OCI-LY7 (cell line): ENCODE measurements around the gene RPL10. TPM values are rescaled to one million over a fixed set of nuclear protein-coding genes. Genes with fewer than 3 reads are reported as not detected.

ENCODE experiments used
- BruUV-seq: library from RNA; stranded (reverse); fragments of 400-500 nt; replicated peaks from 2 replicates; lab custom pipeline; 2021; lab: Mats Ljungman, UMichigan
- CTCF ChIA-PET: fragments of 300-600 bp; sonication (Branson Sonifier 250); formaldehyde crosslinking; loops from one replicate; lab custom pipeline; 2022; ENCODE audit warnings: antibody characterized with exemption; ENCODE audit not compliant: unreplicated experiment; lab: Charles Lee
- POLR2A ChIA-PET: fragments of 300-600 bp; sonication (Branson Sonifier 250); formaldehyde crosslinking; loops from one replicate; lab custom pipeline; 2022; ENCODE audit warnings: antibody characterized with exemption; lab: Charles Lee
- DNase-seq: peaks from one replicate; pipeline ENCODE4 v3.0.0-alpha.2; 2015; ENCODE audit warnings: low spot score
- H2AFZ ChIP-seq: fragments of 200-600 bp; sonication (generic), shearing (Covaris generic); 2 replicates; pipeline ENCODE4 v1.6.1; 2014; ENCODE audit warnings: mild to moderate bottlenecking, antibody characterized with exemption, low read length, moderate library complexity
- H3K27ac ChIP-seq: fragments of 200-600 bp; sonication (generic); 2 replicates; pipeline ENCODE4 v1.5.1; 2014; ENCODE audit warnings: mixed run types, low read depth, mild to moderate bottlenecking, moderate library complexity, low read length, inconsistent platforms; ENCODE audit not compliant: poor library complexity, severe bottlenecking
- H3K36me3 ChIP-seq: fragments of 200-600 bp; sonication (generic); 2 replicates; pipeline ENCODE4 v1.6.1; 2014; ENCODE audit warnings: mild to moderate bottlenecking, antibody characterized with exemption, low read length, moderate library complexity, mixed read lengths; ENCODE audit not compliant: insufficient read depth
- H3K4me1 ChIP-seq: fragments of 200-600 bp; sonication (generic); 2 replicates; pipeline ENCODE4 v1.5.1; 2014; ENCODE audit warnings: mild to moderate bottlenecking, low read length; ENCODE audit not compliant: insufficient read depth, poor library complexity, severe bottlenecking
- H3K4me2 ChIP-seq: fragments of 200-600 bp; sonication (generic); 2 replicates; pipeline ENCODE4 v1.6.1; 2014; ENCODE audit warnings: mild to moderate bottlenecking, low read length
- H3K4me3 ChIP-seq: fragments of 200-600 bp; sonication (generic); 2 replicates; pipeline ENCODE4 v1.5.1; 2014; ENCODE audit warnings: mild to moderate bottlenecking, low read depth, low read length; ENCODE audit not compliant: poor library complexity, severe bottlenecking
- H3K79me2 ChIP-seq: fragments of 200-600 bp; sonication (generic); 2 replicates; pipeline ENCODE4 v1.6.1; 2016; ENCODE audit warnings: low read depth, mild to moderate bottlenecking, low read length, moderate library complexity, mixed read lengths; ENCODE audit not compliant: insufficient read depth
- H3K9me2 ChIP-seq: fragments of 200-600 bp; sonication (generic); 2 replicates; pipeline ENCODE4 v1.6.1; 2016; ENCODE audit warnings: mild to moderate bottlenecking, low read length, mixed read lengths; ENCODE audit not compliant: insufficient read depth
- H3K9me3 ChIP-seq: fragments of 200-600 bp; sonication (generic); 2 replicates; pipeline ENCODE4 v1.6.1; 2014; ENCODE audit warnings: mild to moderate bottlenecking, mixed run types, low read length, mixed read lengths
- H4K20me1 ChIP-seq: fragments of 200-600 bp; sonication (generic); 2 replicates; pipeline ENCODE4 v1.6.1; 2014; ENCODE audit warnings: mild to moderate bottlenecking, antibody characterized with exemption, low read length, moderate library complexity, mixed read lengths; ENCODE audit not compliant: insufficient read depth
- EZH2phosphoT487 ChIP-seq: fragments of 200-600 bp; sonication (generic); IDR thresholded peaks from 2 replicates; pipeline ENCODE4 v1.6.1; 2018; ENCODE audit warnings: low read depth, borderline replicate concordance, mild to moderate bottlenecking, mixed run types, antibody characterized with exemption, low read length, moderate library complexity, mixed read lengths
- intact Hi-C: fragments of 100-400 bp; cut with micrococcal nuclease; formaldehyde crosslinking; loops from one replicate; pipeline ENCODE4 v1.10.0; 2022; ENCODE audit not compliant: unreplicated experiment
- total RNA-seq, 2 experiments: library from RNA; depleted of rRNA in 1 of 2; stranded (reverse); fragments of >200 nt in 1 of 2; shearing (Covaris generic) in 1 of 2; gene quantifications; 2 replicates each; pipeline ENCODE4 v1.2.3, GENCODE V29; 2014 to 2022
- TF ChIP-seq, protein P1 (sequence below): fragments of 200-600 bp; sonication (generic); conservative IDR thresholded peaks from 2 replicates; pipeline ENCODE4 v1.5.1; 2014; ENCODE audit warnings: mild to moderate bottlenecking, antibody characterized with exemption, low read length, moderate library complexity, mixed read lengths

RPL10 gene
- total RNA-seq, 2 experiments from 2014 or later: 2,447 to 4,261 TPM

- no peak overlapping the region for H3K4me3 ChIP-seq
- ChIA-PET CTCF (no interaction called here), POLR2A (no interaction called here)
- no peaks in the 10 kb centered on the region for H3K9me2 ChIP-seq
- intact Hi-C loops: no loop called here
- TF ChIP-seq, protein P1, sequence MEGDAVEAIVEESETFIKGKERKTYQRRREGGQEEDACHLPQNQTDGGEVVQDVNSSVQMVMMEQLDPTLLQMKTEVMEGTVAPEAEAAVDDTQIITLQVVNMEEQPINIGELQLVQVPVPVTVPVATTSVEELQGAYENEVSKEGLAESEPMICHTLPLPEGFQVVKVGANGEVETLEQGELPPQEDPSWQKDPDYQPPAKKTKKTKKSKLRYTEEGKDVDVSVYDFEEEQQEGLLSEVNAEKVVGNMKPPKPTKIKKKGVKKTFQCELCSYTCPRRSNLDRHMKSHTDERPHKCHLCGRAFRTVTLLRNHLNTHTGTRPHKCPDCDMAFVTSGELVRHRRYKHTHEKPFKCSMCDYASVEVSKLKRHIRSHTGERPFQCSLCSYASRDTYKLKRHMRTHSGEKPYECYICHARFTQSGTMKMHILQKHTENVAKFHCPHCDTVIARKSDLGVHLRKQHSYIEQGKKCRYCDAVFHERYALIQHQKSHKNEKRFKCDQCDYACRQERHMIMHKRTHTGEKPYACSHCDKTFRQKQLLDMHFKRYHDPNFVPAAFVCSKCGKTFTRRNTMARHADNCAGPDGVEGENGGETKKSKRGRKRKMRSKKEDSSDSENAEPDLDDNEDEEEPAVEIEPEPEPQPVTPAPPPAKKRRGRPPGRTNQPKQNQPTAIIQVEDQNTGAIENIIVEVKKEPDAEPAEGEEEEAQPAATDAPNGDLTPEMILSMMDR: no peak
- TF ChIP-seq EZH2phosphoT487: no peak
- peaks cover 5% of the 10 kb centered on the region for H3K36me3 ChIP-seq
- H4K20me1 ChIP-seq: no peaks in the 10 kb centered on the region
- H3K27ac ChIP-seq: no peak overlapping the region
- no peaks in the 10 kb centered on the region for H3K9me3 ChIP-seq
- H3K4me2 ChIP-seq: no peak overlapping the region
- no peak overlapping the region for H2AFZ ChIP-seq
- H3K4me1 ChIP-seq: no peaks in the 10 kb centered on the region
- no peak for DNase-seq
- no TSS peak for BruUV-seq
- no peaks in the 10 kb centered on the region for H3K79me2 ChIP-seq
Measured at GRCh38 chrX:154419189-154419588, 21.0 kb downstream of the RPL10 start.

DNA sequence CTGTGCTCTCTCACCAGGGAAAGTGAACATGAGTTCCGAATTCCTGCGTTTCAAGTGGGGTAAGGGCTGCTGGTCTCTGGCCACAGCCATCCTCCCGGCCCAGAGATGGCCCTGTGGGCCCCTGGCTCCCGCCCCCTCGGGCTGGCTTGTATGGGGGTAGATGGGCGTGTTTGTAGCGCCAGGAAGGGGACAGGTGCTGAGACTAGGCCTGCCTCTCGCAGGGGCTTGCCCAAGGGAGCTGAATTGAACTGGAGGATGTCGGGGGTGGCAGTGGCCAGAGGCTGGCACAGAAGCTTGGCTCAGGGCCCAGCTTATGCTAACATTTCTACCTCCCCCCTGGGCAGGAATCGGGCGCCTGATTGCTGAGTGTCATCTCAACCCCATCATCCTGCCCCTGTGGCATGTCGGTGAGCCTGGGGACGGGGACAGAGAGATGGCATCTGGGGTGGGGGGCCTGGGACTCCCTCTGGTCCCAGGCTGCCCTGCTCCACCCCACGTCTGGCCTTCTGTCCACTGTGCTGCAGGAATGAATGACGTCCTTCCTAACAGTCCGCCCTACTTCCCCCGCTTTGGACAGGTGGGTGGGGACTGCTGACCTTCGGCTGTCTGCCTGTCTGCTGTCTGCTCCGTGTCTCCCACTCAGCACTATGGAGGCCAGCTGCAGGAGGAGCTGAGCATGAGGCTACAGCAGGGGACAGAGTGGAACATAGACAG, 21.7 kb downstream of the RPL10 start:
- CTCF ChIA-PET: no interaction called here
- TF ChIP-seq, protein P1: no peak
- TF ChIP-seq EZH2phosphoT487: no peak
- peaks cover 5% of the 10 kb centered on the region for H3K36me3 ChIP-seq
- intact Hi-C loops: no loop called here
- no peaks in the 10 kb centered on the region for H4K20me1 ChIP-seq
- BruUV-seq: no TSS peak
- no peak overlapping the region for H3K27ac ChIP-seq
- POLR2A ChIA-PET: interaction anchor here (0.9 kb wide), 1 partner anchor 8 kb away, joined by 3 read pairs; no protein-coding TSS in a partner anchor
- H3K9me3 ChIP-seq: no peaks in the 10 kb centered on the region
- no peaks in the 10 kb centered on the region for H3K9me2 ChIP-seq
- H2AFZ ChIP-seq: no peak overlapping the region
- no peak overlapping the region for H3K4me2 ChIP-seq
- H3K79me2 ChIP-seq: no peaks in the 10 kb centered on the region
- no peak overlapping the region for H3K4me3 ChIP-seq
- no peaks in the 10 kb centered on the region for H3K4me1 ChIP-seq
- no peak for DNase-seq

- intact Hi-C loops: no loop called here
- H3K4me2 ChIP-seq: no peak overlapping the region
- no peak overlapping the region for H3K27ac ChIP-seq
- peaks cover under 1% of the 10 kb centered on the region for H3K36me3 ChIP-seq
- no peaks in the 10 kb centered on the region for H3K79me2 ChIP-seq
- no peaks in the 10 kb centered on the region for H3K9me3 ChIP-seq
- no peak for TF ChIP-seq EZH2phosphoT487
- TF ChIP-seq, protein P1: no peak
- H2AFZ ChIP-seq: no peak overlapping the region
- ChIA-PET CTCF (no interaction called here), POLR2A (interaction anchor here (0.9 kb wide), 1 partner anchor 8 kb away, joined by 3 read pairs; no protein-coding TSS in a partner anchor)
- no peaks in the 10 kb centered on the region for H3K4me1 ChIP-seq
- no TSS peak for BruUV-seq
- DNase-seq: no peak
- H3K4me3 ChIP-seq: no peak overlapping the region
- H4K20me1 ChIP-seq: no peaks in the 10 kb centered on the region
- no peaks in the 10 kb centered on the region for H3K9me2 ChIP-seq
Measured at GRCh38 chrX:154420402-154420756, 22.2 kb downstream of the RPL10 start.
